ENCODE results near the gene FCF1. TPM values are rescaled to one million over a fixed set of nuclear protein-coding genes. Genes with fewer than 3 reads are reported as not detected.

FCF1 gene
- total RNA-seq, 2 donors from 2014 or later = 4.9 to 19.2 TPM

- DNase-seq (no peak), ATAC-seq (no peak)
- Histone ChIP-seq H3K27ac (no peak overlapping the region), H3K4me3 (no peak overlapping the region), H3K27me3 (no peaks in the 10 kb centered on the region), H3K9me3 (no peaks in the 10 kb centered on the region), H3K36me3 (replicated peaks in 1 of 2; ENCODE audit: insufficient read depth in 1 of 2, low read depth in 2 of 2) (peaks cover 0 to 8% of the 10 kb centered on the region in 2 donors), H3K4me1 (no peaks in the 10 kb centered on the region)
- intact Hi-C loops (cut with DNase I) = no loop called here
- WGBS, 2 donors = 91 to 98% methylated on average over 2 of the region's 2 CpGs
- TF ChIP-seq CTCF (IDR thresholded peaks at IDR 0.05) (no peak), POLR2A (IDR thresholded peaks at IDR 0.05) (no peak)
Measured at GRCh38 chr14:74786796-74787315, 73.9 kb downstream of the FCF1 start.

Small RNA genes within 50 kb of the gene (small RNA-seq; reads per million reads assigned to genes)
- gene RF00409 = not detected

Other genes starting within 250 kb of the FCF1 start
- gene NPC2, start 219.8 kb upstream of the FCF1 start, total RNA-seq = 100 to 1,000 TPM in 1 of 2 donors, 10 to 100 TPM in 1; 97.5 to 130 TPM
- gene ISCA2, start 219.4 kb upstream of the FCF1 start, total RNA-seq = 10 to 100 TPM in 1 of 2 donors, 1 to 10 TPM in 1; 4.3 to 17.6 TPM
- gene LTBP2, start 100.9 kb upstream of the FCF1 start, total RNA-seq = 10 to 100 TPM; 15.8 to 20.4 TPM
- gene AREL1, start 64 bp upstream of the FCF1 start, total RNA-seq = 10 to 100 TPM; 10.6 to 21.1 TPM
- gene YLPM1, start 50.2 kb downstream of the FCF1 start, total RNA-seq = 10 to 100 TPM; 30.0 to 47.7 TPM
- gene PROX2, start 163.0 kb downstream of the FCF1 start, total RNA-seq = under 1 TPM in 1 of 2 donors, not detected in 1; 0.52 TPM
- gene DLST, start 168.8 kb downstream of the FCF1 start, total RNA-seq = 10 to 100 TPM; 33.7 to 36.3 TPM
- gene RPS6KL1, start 210.1 kb downstream of the FCF1 start, total RNA-seq = 10 to 100 TPM in 1 of 2 donors, 1 to 10 TPM in 1; 8.0 to 16.2 TPM
- 1 to 10 TPM; 2.3 to 6.6 TPM for gene PGF, start 242.5 kb downstream of the FCF1 start, total RNA-seq